ENCODE data around the gene PRKCE. TPM values are rescaled to one million over a fixed set of nuclear protein-coding genes. Genes with fewer than 3 reads are reported as not detected.

The PRKCE gene
- total and polyA plus RNA-seq, 2 experiments from 2014 or later, result 0.94 to 1.2 TPM

- H3K27ac Mint-ChIP-seq, result no peak overlapping the region
- peak; percentile 29; the same call in 2 of the 3 replicates for ATAC-seq
- H3K9me3 Mint-ChIP-seq, result no peaks in the 10 kb centered on the region
- H4K20me1 ChIP-seq (replicated peaks; ENCODE audit: insufficient read depth), result no peaks in the 10 kb centered on the region
- no peaks in the 10 kb centered on the region for H3K36me3 ChIP-seq (ENCODE audit: insufficient read depth)
- no peak overlapping the region for H2AFZ ChIP-seq
- peaks cover 2% of the 10 kb centered on the region; the same call in 1 of the 3 replicates for H3K4me1 Mint-ChIP-seq
- no peaks in the 10 kb centered on the region for H3K79me2 ChIP-seq (replicated peaks; ENCODE audit: insufficient read depth)
- H3K4me3 Mint-ChIP-seq, result no peak overlapping the region
- TF ChIP-seq, protein P1, sequence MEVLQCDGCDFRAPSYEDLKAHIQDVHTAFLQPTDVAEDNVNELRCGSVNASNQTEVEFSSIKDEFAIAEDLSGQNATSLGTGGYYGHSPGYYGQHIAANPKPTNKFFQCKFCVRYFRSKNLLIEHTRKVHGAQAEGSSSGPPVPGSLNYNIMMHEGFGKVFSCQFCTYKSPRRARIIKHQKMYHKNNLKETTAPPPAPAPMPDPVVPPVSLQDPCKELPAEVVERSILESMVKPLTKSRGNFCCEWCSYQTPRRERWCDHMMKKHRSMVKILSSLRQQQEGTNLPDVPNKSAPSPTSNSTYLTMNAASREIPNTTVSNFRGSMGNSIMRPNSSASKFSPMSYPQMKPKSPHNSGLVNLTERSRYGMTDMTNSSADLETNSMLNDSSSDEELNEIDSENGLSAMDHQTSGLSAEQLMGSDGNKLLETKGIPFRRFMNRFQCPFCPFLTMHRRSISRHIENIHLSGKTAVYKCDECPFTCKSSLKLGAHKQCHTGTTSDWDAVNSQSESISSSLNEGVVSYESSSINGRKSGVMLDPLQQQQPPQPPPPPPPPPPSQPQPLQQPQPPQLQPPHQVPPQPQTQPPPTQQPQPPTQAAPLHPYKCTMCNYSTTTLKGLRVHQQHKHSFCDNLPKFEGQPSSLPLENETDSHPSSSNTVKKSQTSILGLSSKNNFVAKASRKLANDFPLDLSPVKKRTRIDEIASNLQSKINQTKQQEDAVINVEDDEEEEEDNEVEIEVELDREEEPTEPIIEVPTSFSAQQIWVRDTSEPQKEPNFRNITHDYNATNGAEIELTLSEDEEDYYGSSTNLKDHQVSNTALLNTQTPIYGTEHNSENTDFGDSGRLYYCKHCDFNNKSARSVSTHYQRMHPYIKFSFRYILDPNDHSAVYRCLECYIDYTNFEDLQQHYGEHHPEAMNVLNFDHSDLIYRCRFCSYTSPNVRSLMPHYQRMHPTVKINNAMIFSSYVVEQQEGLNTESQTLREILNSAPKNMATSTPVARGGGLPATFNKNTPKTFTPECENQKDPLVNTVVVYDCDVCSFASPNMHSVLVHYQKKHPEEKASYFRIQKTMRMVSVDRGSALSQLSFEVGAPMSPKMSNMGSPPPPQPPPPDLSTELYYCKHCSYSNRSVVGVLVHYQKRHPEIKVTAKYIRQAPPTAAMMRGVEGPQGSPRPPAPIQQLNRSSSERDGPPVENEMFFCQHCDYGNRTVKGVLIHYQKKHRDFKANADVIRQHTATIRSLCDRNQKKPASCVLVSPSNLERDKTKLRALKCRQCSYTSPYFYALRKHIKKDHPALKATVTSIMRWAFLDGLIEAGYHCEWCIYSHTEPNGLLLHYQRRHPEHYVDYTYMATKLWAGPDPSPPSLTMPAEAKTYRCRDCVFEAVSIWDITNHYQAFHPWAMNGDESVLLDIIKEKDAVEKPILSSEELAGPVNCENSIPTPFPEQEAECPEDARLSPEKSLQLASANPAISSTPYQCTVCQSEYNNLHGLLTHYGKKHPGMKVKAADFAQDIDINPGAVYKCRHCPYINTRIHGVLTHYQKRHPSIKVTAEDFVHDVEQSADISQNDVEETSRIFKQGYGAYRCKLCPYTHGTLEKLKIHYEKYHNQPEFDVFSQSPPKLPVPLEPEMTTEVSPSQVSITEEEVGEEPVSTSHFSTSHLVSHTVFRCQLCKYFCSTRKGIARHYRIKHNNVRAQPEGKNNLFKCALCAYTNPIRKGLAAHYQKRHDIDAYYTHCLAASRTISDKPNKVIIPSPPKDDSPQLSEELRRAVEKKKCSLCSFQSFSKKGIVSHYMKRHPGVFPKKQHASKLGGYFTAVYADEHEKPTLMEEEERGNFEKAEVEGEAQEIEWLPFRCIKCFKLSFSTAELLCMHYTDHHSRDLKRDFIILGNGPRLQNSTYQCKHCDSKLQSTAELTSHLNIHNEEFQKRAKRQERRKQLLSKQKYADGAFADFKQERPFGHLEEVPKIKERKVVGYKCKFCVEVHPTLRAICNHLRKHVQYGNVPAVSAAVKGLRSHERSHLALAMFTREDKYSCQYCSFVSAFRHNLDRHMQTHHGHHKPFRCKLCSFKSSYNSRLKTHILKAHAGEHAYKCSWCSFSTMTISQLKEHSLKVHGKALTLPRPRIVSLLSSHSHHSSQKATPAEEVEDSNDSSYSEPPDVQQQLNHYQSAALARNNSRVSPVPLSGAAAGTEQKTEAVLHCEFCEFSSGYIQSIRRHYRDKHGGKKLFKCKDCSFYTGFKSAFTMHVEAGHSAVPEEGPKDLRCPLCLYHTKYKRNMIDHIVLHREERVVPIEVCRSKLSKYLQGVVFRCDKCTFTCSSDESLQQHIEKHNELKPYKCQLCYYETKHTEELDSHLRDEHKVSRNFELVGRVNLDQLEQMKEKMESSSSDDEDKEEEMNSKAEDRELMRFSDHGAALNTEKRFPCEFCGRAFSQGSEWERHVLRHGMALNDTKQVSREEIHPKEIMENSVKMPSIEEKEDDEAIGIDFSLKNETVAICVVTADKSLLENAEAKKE (CRISPR knock-in tag; IDR thresholded peaks at IDR 0.05), result no peak
- TF ChIP-seq CREB1 (CRISPR knock-in tag; IDR thresholded peaks at IDR 0.05; ENCODE audit: low read depth) (no peak), NANOG (IDR thresholded peaks at IDR 0.05; ENCODE audit: borderline replicate concordance) (no peak), POLR2AphosphoS5 (IDR thresholded peaks at IDR 0.05; ENCODE audit: low read depth) (no peak), ZNF331 (CRISPR knock-in tag; IDR thresholded peaks at IDR 0.05; ENCODE audit: low read depth) (no peak), ZNF114 (CRISPR knock-in tag; IDR thresholded peaks at IDR 0.05) (no peak), JUNB (IDR thresholded peaks at IDR 0.05; ENCODE audit: unreplicated experiment) (no peak), STAT1 (IDR thresholded peaks at IDR 0.05; ENCODE audit: unreplicated experiment) (no peak), EZH2phosphoT487 (IDR thresholded peaks at IDR 0.05; ENCODE audit: unreplicated experiment) (no peak), ETS1 (IDR thresholded peaks at IDR 0.05) (no peak), REST (IDR thresholded peaks at IDR 0.05; ENCODE audit: unreplicated experiment) (no peak)
- TF ChIP-seq, protein P2, sequence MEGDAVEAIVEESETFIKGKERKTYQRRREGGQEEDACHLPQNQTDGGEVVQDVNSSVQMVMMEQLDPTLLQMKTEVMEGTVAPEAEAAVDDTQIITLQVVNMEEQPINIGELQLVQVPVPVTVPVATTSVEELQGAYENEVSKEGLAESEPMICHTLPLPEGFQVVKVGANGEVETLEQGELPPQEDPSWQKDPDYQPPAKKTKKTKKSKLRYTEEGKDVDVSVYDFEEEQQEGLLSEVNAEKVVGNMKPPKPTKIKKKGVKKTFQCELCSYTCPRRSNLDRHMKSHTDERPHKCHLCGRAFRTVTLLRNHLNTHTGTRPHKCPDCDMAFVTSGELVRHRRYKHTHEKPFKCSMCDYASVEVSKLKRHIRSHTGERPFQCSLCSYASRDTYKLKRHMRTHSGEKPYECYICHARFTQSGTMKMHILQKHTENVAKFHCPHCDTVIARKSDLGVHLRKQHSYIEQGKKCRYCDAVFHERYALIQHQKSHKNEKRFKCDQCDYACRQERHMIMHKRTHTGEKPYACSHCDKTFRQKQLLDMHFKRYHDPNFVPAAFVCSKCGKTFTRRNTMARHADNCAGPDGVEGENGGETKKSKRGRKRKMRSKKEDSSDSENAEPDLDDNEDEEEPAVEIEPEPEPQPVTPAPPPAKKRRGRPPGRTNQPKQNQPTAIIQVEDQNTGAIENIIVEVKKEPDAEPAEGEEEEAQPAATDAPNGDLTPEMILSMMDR (conservative IDR thresholded peaks at IDR 0.05; ENCODE audit: low read depth in 2 of 2), result no peak
- no peaks in the 10 kb centered on the region for H3K36me3 Mint-ChIP-seq (ENCODE audit: low read depth)
- H3F3A ChIP-seq (replicated peaks; ENCODE audit: low read depth), result no peaks in the 10 kb centered on the region
- H3K9me2 ChIP-seq (ENCODE audit: insufficient read depth), result peaks cover 7% of the 10 kb centered on the region; the same call in 1 of the 2 replicates
- no peak for DNase-seq (ENCODE audit: low spot score)
- H3K27me3 Mint-ChIP-seq (ENCODE audit: insufficient read depth, low read depth, poor library complexity), result peaks cover 5% of the 10 kb centered on the region
- no peak overlapping the region for H3K27ac ChIP-seq (ENCODE audit: low read depth)
- H3K4me1 ChIP-seq (ENCODE audit: insufficient read depth), result no peaks in the 10 kb centered on the region
- no peak overlapping the region for H3K4me2 ChIP-seq
- H3K27me3 ChIP-seq (ENCODE audit: insufficient read depth), result no peaks in the 10 kb centered on the region
- no peak overlapping the region for H3K4me3 ChIP-seq
These were observed 511.0 kb downstream of the PRKCE start for GRCh38 chr2:46162329-46163097.
